Measurements from ENCODE around the gene CCL8.

The CCL8 gene

DNA sequence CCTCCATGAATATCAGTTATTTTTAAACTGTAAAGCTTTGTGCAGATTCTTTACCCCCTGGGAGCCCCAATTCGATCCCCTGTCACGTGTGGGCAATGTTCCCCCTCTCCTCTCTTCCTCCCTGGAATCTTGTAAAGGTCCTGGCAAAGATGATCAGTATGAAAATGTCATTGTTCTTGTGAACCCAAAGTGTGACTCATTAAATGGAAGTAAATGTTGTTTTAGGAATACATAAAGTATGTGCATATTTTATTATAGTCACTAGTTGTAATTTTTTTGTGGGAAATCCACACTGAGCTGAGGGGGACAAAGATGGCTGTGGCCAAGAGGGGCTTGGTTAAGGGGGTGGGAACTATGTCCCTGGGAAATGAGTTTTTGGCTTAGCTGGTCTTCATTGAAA is 31.4 kb upstream of the CCL8 start:
- Histone ChIP-seq H3K36me3 (ENCODE audit: low read length) (no peaks in the 10 kb centered on the region), H3K4me2 (ENCODE audit: low read depth, low read length, poor library complexity, severe bottlenecking) (no peak overlapping the region), H3K27me3 (ENCODE audit: low read length) (no peaks in the 10 kb centered on the region), H3K79me2 (ENCODE audit: insufficient read depth, low read length) (no peaks in the 10 kb centered on the region), H3K4me3 (ENCODE audit: insufficient read depth, low read length, poor library complexity, severe bottlenecking) (no peak overlapping the region), H3F3A (ENCODE audit: insufficient read depth) (no peaks in the 10 kb centered on the region), H3K9me2 (replicated peaks; ENCODE audit: insufficient read depth, low read length) (no peaks in the 10 kb centered on the region), H3K27ac (ENCODE audit: low read depth, low read length) (no peak overlapping the region), H2AFZ (ENCODE audit: low read depth, low read length, severe bottlenecking) (no peak overlapping the region), H4K20me1 (ENCODE audit: low read depth, low read length) (no peaks in the 10 kb centered on the region), H3K9me3 (ENCODE audit: insufficient read depth, low read length) (no peaks in the 10 kb centered on the region), H3K9ac (ENCODE audit: low read length) (no peak overlapping the region)
- TF ChIP-seq EZH2phosphoT487 (conservative IDR thresholded peaks at IDR 0.05; ENCODE audit: low read length), result no peak
- TF ChIP-seq, protein P1, sequence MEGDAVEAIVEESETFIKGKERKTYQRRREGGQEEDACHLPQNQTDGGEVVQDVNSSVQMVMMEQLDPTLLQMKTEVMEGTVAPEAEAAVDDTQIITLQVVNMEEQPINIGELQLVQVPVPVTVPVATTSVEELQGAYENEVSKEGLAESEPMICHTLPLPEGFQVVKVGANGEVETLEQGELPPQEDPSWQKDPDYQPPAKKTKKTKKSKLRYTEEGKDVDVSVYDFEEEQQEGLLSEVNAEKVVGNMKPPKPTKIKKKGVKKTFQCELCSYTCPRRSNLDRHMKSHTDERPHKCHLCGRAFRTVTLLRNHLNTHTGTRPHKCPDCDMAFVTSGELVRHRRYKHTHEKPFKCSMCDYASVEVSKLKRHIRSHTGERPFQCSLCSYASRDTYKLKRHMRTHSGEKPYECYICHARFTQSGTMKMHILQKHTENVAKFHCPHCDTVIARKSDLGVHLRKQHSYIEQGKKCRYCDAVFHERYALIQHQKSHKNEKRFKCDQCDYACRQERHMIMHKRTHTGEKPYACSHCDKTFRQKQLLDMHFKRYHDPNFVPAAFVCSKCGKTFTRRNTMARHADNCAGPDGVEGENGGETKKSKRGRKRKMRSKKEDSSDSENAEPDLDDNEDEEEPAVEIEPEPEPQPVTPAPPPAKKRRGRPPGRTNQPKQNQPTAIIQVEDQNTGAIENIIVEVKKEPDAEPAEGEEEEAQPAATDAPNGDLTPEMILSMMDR (IDR thresholded peaks at IDR 0.05; ENCODE audit: insufficient read depth, low read length, poor library complexity, severe bottlenecking), result no peak

DNA sequence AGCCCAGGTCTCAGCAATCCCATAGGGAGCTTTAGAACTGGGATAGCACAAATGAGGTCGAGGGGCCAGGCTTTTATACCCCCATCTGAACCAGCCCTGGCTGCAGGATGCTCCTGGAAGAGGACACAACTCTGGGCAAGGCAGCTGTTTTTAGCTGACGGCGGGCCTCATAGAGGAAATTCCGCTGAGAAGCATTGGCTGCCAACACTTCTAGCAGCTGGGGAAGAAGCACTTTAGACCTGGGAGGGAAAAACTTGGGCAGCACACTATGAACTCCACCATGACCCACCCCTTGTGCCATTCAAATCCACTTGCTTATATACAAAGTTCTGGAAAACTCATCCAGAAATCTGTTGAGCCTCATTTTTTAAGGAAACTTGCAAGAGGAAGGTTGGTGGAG is 28.6 kb upstream of the CCL8 start:
- no peaks in the 10 kb centered on the region for H3F3A ChIP-seq (ENCODE audit: insufficient read depth)
- H3K79me2 ChIP-seq (ENCODE audit: insufficient read depth, low read length), result no peaks in the 10 kb centered on the region
- no peaks in the 10 kb centered on the region for H4K20me1 ChIP-seq (ENCODE audit: low read depth, low read length)
- H3K4me3 ChIP-seq (ENCODE audit: insufficient read depth, low read length, poor library complexity, severe bottlenecking), result no peak overlapping the region
- no peak overlapping the region for H3K9ac ChIP-seq (ENCODE audit: low read length)
- H3K4me2 ChIP-seq (ENCODE audit: low read depth, low read length, poor library complexity, severe bottlenecking), result no peak overlapping the region
- H3K9me3 ChIP-seq (ENCODE audit: insufficient read depth, low read length), result no peaks in the 10 kb centered on the region
- TF ChIP-seq EZH2phosphoT487 (conservative IDR thresholded peaks at IDR 0.05; ENCODE audit: low read length), result no peak
- TF ChIP-seq, protein P1 (IDR thresholded peaks at IDR 0.05; ENCODE audit: insufficient read depth, low read length, poor library complexity, severe bottlenecking), result no peak
- H3K36me3 ChIP-seq (ENCODE audit: low read length), result no peaks in the 10 kb centered on the region
- H3K9me2 ChIP-seq (replicated peaks; ENCODE audit: insufficient read depth, low read length), result no peaks in the 10 kb centered on the region
- H2AFZ ChIP-seq (ENCODE audit: low read depth, low read length, severe bottlenecking), result no peak overlapping the region
- no peaks in the 10 kb centered on the region for H3K27me3 ChIP-seq (ENCODE audit: low read length)
- H3K27ac ChIP-seq (ENCODE audit: low read depth, low read length), result no peak overlapping the region

DNA sequence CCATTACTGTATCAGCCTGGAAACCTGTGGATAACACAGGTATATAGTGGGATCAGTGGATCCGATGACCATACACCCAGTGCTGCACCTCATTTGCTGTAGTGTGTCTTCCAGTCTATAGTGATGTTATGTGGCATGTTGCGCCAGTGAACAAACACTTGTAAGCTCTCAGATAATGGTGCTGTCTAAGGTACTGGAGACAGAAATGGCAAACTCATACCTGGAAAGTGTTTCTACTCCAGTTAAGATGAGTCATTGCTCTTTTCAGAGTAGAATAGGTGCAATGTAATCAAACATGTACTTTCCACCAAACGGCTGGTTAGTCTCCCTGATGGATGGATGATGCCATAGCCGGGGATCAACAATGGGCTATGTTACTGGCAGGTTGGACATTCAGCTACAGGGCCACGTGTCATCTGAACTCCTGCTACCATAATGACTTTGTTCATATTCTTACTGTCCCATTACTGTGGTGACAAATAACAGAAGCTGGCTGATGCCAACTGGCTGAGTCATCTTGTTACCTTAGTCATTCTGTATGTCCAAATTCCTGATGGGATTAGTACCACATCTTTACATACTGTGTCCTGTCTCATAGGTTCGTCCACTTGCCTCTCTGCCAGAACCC is 27.4 kb upstream of the CCL8 start:
- H3K9me3 ChIP-seq (ENCODE audit: insufficient read depth, low read length), result no peaks in the 10 kb centered on the region
- no peak overlapping the region for H3K9ac ChIP-seq (ENCODE audit: low read length)
- H3K4me2 ChIP-seq (ENCODE audit: low read depth, low read length, poor library complexity, severe bottlenecking), result no peak overlapping the region
- H3K79me2 ChIP-seq (ENCODE audit: insufficient read depth, low read length), result no peaks in the 10 kb centered on the region
- H3K27ac ChIP-seq (ENCODE audit: low read depth, low read length), result no peak overlapping the region
- H3K36me3 ChIP-seq (ENCODE audit: low read length), result no peaks in the 10 kb centered on the region
- H4K20me1 ChIP-seq (ENCODE audit: low read depth, low read length), result no peaks in the 10 kb centered on the region
- H3K4me3 ChIP-seq (ENCODE audit: insufficient read depth, low read length, poor library complexity, severe bottlenecking), result no peak overlapping the region
- H2AFZ ChIP-seq (ENCODE audit: low read depth, low read length, severe bottlenecking), result no peak overlapping the region
- H3F3A ChIP-seq (ENCODE audit: insufficient read depth), result no peaks in the 10 kb centered on the region
- no peaks in the 10 kb centered on the region for H3K9me2 ChIP-seq (replicated peaks; ENCODE audit: insufficient read depth, low read length)
- H3K27me3 ChIP-seq (ENCODE audit: low read length), result no peaks in the 10 kb centered on the region
- TF ChIP-seq EZH2phosphoT487 (conservative IDR thresholded peaks at IDR 0.05; ENCODE audit: low read length), result no peak
- TF ChIP-seq, protein P1 (IDR thresholded peaks at IDR 0.05; ENCODE audit: insufficient read depth, low read length, poor library complexity, severe bottlenecking), result no peak
